GM19035 (cell line): Measurements from ENCODE around the gene PPP3CB.

ENCODE experiments used
- ATAC-seq: cut with Tn5 transposase; IDR thresholded peaks from one replicate; pipeline ENCODE4 v1.9.1; 2021; ENCODE audit not compliant: unreplicated experiment

Gene PPP3CB

GRCh38 chr10:73485320-73485719 lies 10.5 kb downstream of the PPP3CB start:
- no peak for ATAC-seq

- no peak for ATAC-seq
These were observed 15.7 kb downstream of the PPP3CB start for GRCh38 chr10:73480158-73480557.

GRCh38 chr10:73478636-73479035 lies 17.2 kb downstream of the PPP3CB start:
- no peak for ATAC-seq

- no peak for ATAC-seq
These were observed 24.6 kb downstream of the PPP3CB start for GRCh38 chr10:73471226-73471625.

GRCh38 chr10:73469579-73469978 lies 26.2 kb downstream of the PPP3CB start:
- ATAC-seq, result no peak

- ATAC-seq, result no peak
These were observed 28.6 kb downstream of the PPP3CB start for GRCh38 chr10:73467206-73467605.

GRCh38 chr10:73465978-73466726 lies 29.7 kb downstream of the PPP3CB start:
- ATAC-seq, result no peak

- ATAC-seq, result no peak
These were observed 34.9 kb downstream of the PPP3CB start for GRCh38 chr10:73460897-73461296.

- ATAC-seq, result no peak
These were observed 36.0 kb downstream of the PPP3CB start for GRCh38 chr10:73459683-73460314.

- ATAC-seq, result no peak
These were observed 39.5 kb downstream of the PPP3CB start for GRCh38 chr10:73456187-73456890.

GRCh38 chr10:73449113-73449512 lies 46.7 kb downstream of the PPP3CB start:
- ATAC-seq, result no peak

- ATAC-seq, result no peak
These were observed 47.4 kb downstream of the PPP3CB start for GRCh38 chr10:73448384-73448783.

GRCh38 chr10:73446926-73447325 lies 48.9 kb downstream of the PPP3CB start:
- no peak for ATAC-seq

GRCh38 chr10:73444457-73444856 lies 51.4 kb downstream of the PPP3CB start:
- no peak for ATAC-seq

GRCh38 chr10:73439605-73440312 lies 56.1 kb downstream of the PPP3CB start:
- no peak for ATAC-seq

- no peak for ATAC-seq
These were observed 56.8 kb downstream of the PPP3CB start for GRCh38 chr10:73439055-73439454.

GRCh38 chr10:73433538-73433867 lies 62.3 kb downstream of the PPP3CB start, which contains the start of gene MSS51:
Gene MSS51, minus strand, starts transcription at chr10:73433561. Its CDS starts 5,277 bp downstream, at chr10:73428284.
- ATAC-seq, result no peak

GRCh38 chr10:73432646-73433537 lies 62.9 kb downstream of the PPP3CB start:
- ATAC-seq, result no peak

- ATAC-seq, result no peak
These were observed 69.5 kb downstream of the PPP3CB start for GRCh38 chr10:73426318-73426717.

- ATAC-seq, result no peak
These were observed 71.3 kb downstream of the PPP3CB start for GRCh38 chr10:73424478-73424877.
